ENCODE results near the gene BPIFA2. TPM values are rescaled to one million over a fixed set of nuclear protein-coding genes. Genes with fewer than 3 reads are reported as not detected.

Gene BPIFA2
- polyA plus RNA-seq, 1 donor (not counting 4 experiments of a cell fraction or from before 2014, with no cell fraction given): not detected

GRCh38 chr20:33187491-33187890 is 19.5 kb downstream of the BPIFA2 start:
- Histone ChIP-seq H4K20me1 (ENCODE audit: control insufficient read depth, extremely low read depth, insufficient read depth, low read length) (no peaks in the 10 kb centered on the region), H3K9ac (ENCODE audit: control insufficient read depth, extremely low read depth, insufficient read depth, low read length) (no peak overlapping the region), H3K27ac (ENCODE audit: control insufficient read depth, insufficient read depth, low read length) (no peak overlapping the region), H3K36me3 (ENCODE audit: control insufficient read depth in 2 of 2, extremely low read depth in 1 of 2, insufficient read depth in 2 of 2, low read length in 2 of 2) (no peaks in the 10 kb centered on the region), H3K27me3 (ENCODE audit: control insufficient read depth, extremely low read depth, insufficient read depth, low read length) (no peaks in the 10 kb centered on the region), H3K4me1 (ENCODE audit: control insufficient read depth, extremely low read depth, insufficient read depth, low read length) (no peaks in the 10 kb centered on the region), H3K9me1 (ENCODE audit: control insufficient read depth, extremely low read depth, insufficient read depth, low read length) (no peaks in the 10 kb centered on the region), H2AFZ (ENCODE audit: control insufficient read depth, low read length) (no peak overlapping the region), H3K79me2 (ENCODE audit: control insufficient read depth, insufficient read depth, low read length) (no peaks in the 10 kb centered on the region), H3K4me3 (ENCODE audit: control insufficient read depth in 2 of 3, extremely low read depth in 1 of 3, insufficient read depth in 2 of 3, low read depth in 1 of 3, low read length in 3 of 3) (no peak overlapping the region), H3K4me2 (ENCODE audit: control insufficient read depth, extremely low read depth, insufficient read depth, low read depth, low read length) (no peak overlapping the region), H3K9me3 (ENCODE audit: control insufficient read depth, low read depth, low read length) (no peaks in the 10 kb centered on the region)
- TF ChIP-seq EZH2 (IDR thresholded peaks at IDR 0.05; ENCODE audit: low read length) (no peak), CTCF (optimal IDR thresholded peaks at IDR 0.05 in 1 of 3, IDR thresholded peaks at IDR 0.05 in 1 of 3, conservative IDR thresholded peaks at IDR 0.05 in 1 of 3; ENCODE audit: extremely low read depth in 1 of 3, insufficient read depth in 2 of 3, low read length in 3 of 3) (no peak)
- DNase-seq (ENCODE audit: low read depth, low spot score): no peak
- FAIRE-seq: no peak
- dilution Hi-C loops (cut with MboI; ENCODE audit: extremely low pct_ligation_motif_present, low sequenced_read_pairs): no loop called here

GRCh38 chr20:33188421-33188820 is 20.5 kb downstream of the BPIFA2 start:
- no peak overlapping the region for H3K9ac ChIP-seq (ENCODE audit: control insufficient read depth, extremely low read depth, insufficient read depth, low read length)
- TF ChIP-seq CTCF (optimal IDR thresholded peaks at IDR 0.05 in 1 of 3, IDR thresholded peaks at IDR 0.05 in 1 of 3, conservative IDR thresholded peaks at IDR 0.05 in 1 of 3; ENCODE audit: extremely low read depth in 1 of 3, insufficient read depth in 2 of 3, low read length in 3 of 3) (no peak), EZH2 (IDR thresholded peaks at IDR 0.05; ENCODE audit: low read length) (no peak)
- no peaks in the 10 kb centered on the region for H3K9me3 ChIP-seq (ENCODE audit: control insufficient read depth, low read depth, low read length)
- H3K27ac ChIP-seq (ENCODE audit: control insufficient read depth, insufficient read depth, low read length): no peak overlapping the region
- H3K4me1 ChIP-seq (ENCODE audit: control insufficient read depth, extremely low read depth, insufficient read depth, low read length): no peaks in the 10 kb centered on the region
- no peak for FAIRE-seq
- H2AFZ ChIP-seq (ENCODE audit: control insufficient read depth, low read length): no peak overlapping the region
- DNase-seq (ENCODE audit: low read depth, low spot score): no peak
- no peak overlapping the region for H3K4me3 ChIP-seq (ENCODE audit: control insufficient read depth in 2 of 3, extremely low read depth in 1 of 3, insufficient read depth in 2 of 3, low read depth in 1 of 3, low read length in 3 of 3)
- H3K36me3 ChIP-seq (ENCODE audit: control insufficient read depth in 2 of 2, extremely low read depth in 1 of 2, insufficient read depth in 2 of 2, low read length in 2 of 2): no peaks in the 10 kb centered on the region
- H3K9me1 ChIP-seq (ENCODE audit: control insufficient read depth, extremely low read depth, insufficient read depth, low read length): no peaks in the 10 kb centered on the region
- H3K4me2 ChIP-seq (ENCODE audit: control insufficient read depth, extremely low read depth, insufficient read depth, low read depth, low read length): no peak overlapping the region
- dilution Hi-C loops (cut with MboI; ENCODE audit: extremely low pct_ligation_motif_present, low sequenced_read_pairs): no loop called here
- H3K79me2 ChIP-seq (ENCODE audit: control insufficient read depth, insufficient read depth, low read length): no peaks in the 10 kb centered on the region
- no peaks in the 10 kb centered on the region for H4K20me1 ChIP-seq (ENCODE audit: control insufficient read depth, extremely low read depth, insufficient read depth, low read length)
- no peaks in the 10 kb centered on the region for H3K27me3 ChIP-seq (ENCODE audit: control insufficient read depth, extremely low read depth, insufficient read depth, low read length)
